GM12878 (cell line): ENCODE results near the gene NAA60. TPM values are rescaled to one million over a fixed set of nuclear protein-coding genes. Genes with fewer than 3 reads are reported as not detected.

Experiments
- BACH1 ChIP-seq: fragments of 450-650 bp; IDR thresholded peaks from 2 replicates; pipeline ENCODE4 v1.6.1; 2017; ENCODE audit warnings: mild to moderate bottlenecking, borderline replicate concordance
- BMI1 ChIP-seq: fragments of 450-650 bp; IDR thresholded peaks from 2 replicates; pipeline ENCODE4 v1.6.1; 2016; ENCODE audit warnings: mild to moderate bottlenecking, moderate library complexity, borderline replicate concordance
- BRCA1 ChIP-seq: IDR thresholded peaks from 2 replicates; pipeline ENCODE4 v1.6.1; 2011; ENCODE audit warnings: low read depth, low read length, improper control_type of control experiment
- CBFB ChIP-seq: IDR thresholded peaks from 2 replicates; pipeline ENCODE4 v1.6.1; 2016; ENCODE audit warnings: antibody characterized with exemption, low read depth
- CBX3 ChIP-seq: fragments of 200-600 bp; sonication (generic); IDR thresholded peaks from 2 replicates; pipeline ENCODE4 v1.6.1; 2016; ENCODE audit warnings: low read depth, borderline replicate concordance
- HDAC6 ChIP-seq: fragments of 200-600 bp; sonication (generic); IDR thresholded peaks from one replicate; pipeline ENCODE4 v1.8.0; 2017; ENCODE audit warnings: antibody characterized with exemption; ENCODE audit not compliant: unreplicated experiment
- HDGF ChIP-seq: fragments of 450-650 bp; IDR thresholded peaks from 2 replicates; pipeline ENCODE4 v1.6.1; 2016; ENCODE audit warnings: antibody characterized with exemption
- IRF3 ChIP-seq: fragments of 450-650 bp; IDR thresholded peaks from 2 replicates; pipeline ENCODE4 v1.6.1; 2014; ENCODE audit warnings: mild to moderate bottlenecking
- JUND ChIP-seq: IDR thresholded peaks from 2 replicates; pipeline ENCODE4 v1.6.1; 2012; ENCODE audit warnings: low read depth, mild to moderate bottlenecking, low read length, improper control_type of control experiment, moderate library complexity
- MEF2B ChIP-seq: fragments of 450-650 bp; IDR thresholded peaks from 2 replicates; pipeline ENCODE4 v1.6.1; 2018; ENCODE audit warnings: mild to moderate bottlenecking, moderate library complexity; ENCODE audit not compliant: partially characterized antibody, poor library complexity, severe bottlenecking
- MLLT1 ChIP-seq: fragments of 450-650 bp; IDR thresholded peaks from 2 replicates; pipeline ENCODE4 v1.6.1; 2016; ENCODE audit warnings: mild to moderate bottlenecking
- MTA3 ChIP-seq: IDR thresholded peaks from 2 replicates; pipeline ENCODE4 v1.6.1; 2012; ENCODE audit warnings: low read length, inconsistent platforms, borderline replicate concordance
- NFYB ChIP-seq: IDR thresholded peaks from 2 replicates; pipeline ENCODE4 v1.6.1; 2011; ENCODE audit warnings: low read depth, mild to moderate bottlenecking, low read length, improper control_type of control experiment, moderate library complexity; ENCODE audit not compliant: insufficient read depth
- NR2C2 ChIP-seq: IDR thresholded peaks from 2 replicates; pipeline ENCODE4 v1.6.1; 2011; ENCODE audit warnings: borderline replicate concordance, low read depth; ENCODE audit not compliant: control insufficient read depth, insufficient read length
- PML ChIP-seq: IDR thresholded peaks from 2 replicates; pipeline ENCODE4 v1.6.1; 2012; ENCODE audit warnings: low read length, inconsistent platforms
- SP1 ChIP-seq: IDR thresholded peaks from one replicate; pipeline ENCODE4 v1.6.1; 2011; ENCODE audit warnings: low read depth, low read length
- SRF ChIP-seq, 2 experiments: IDR thresholded peaks; 2 replicates each; pipeline ENCODE4 v1.6.1; 2011; ENCODE audit warnings: low read depth in 2 of 2, low read length in 2 of 2, mild to moderate bottlenecking in 1 of 2, moderate library complexity in 1 of 2
- TAF1 ChIP-seq: IDR thresholded peaks from 2 replicates; pipeline ENCODE4 v1.6.1; 2011; ENCODE audit warnings: mild to moderate bottlenecking, low read depth, low read length, borderline replicate concordance
- WRNIP1 ChIP-seq: IDR thresholded peaks from 2 replicates; pipeline ENCODE4 v1.6.1; 2011; ENCODE audit warnings: low read depth, low read length, improper control_type of control experiment, borderline replicate concordance
- YY1 ChIP-seq: IDR thresholded peaks from 2 replicates; pipeline ENCODE4 v1.6.1; 2011; ENCODE audit warnings: low read depth, mild to moderate bottlenecking, low read length
- ZBTB33 ChIP-seq: fragments of 450-650 bp; IDR thresholded peaks from 2 replicates; pipeline ENCODE4 v1.6.1; 2017; ENCODE audit warnings: mild to moderate bottlenecking
- polyA plus RNA-seq, 11 experiments: library from polyadenylated mRNA; depleted of rRNA in 4 of 11; unstranded in 6 of 11; stranded (reverse) in 5 of 11; fragments of >200 nt; fragmentation: Nextera tagmentation in 4 of 11; fragmentation: Illumina TruSeq in 1 of 11; extraction: Ambion mirVana in 4 of 11; extraction: Trizol in 1 of 11; gene quantifications; 1 replicate in 1 of 11; 2 replicates in 10 of 11; pipeline versions ENCODE4 v1.2.1 to v1.2.3, GENCODE V29; 2011 to 2016; ENCODE audit warnings: inconsistent platforms in 2 of 11, missing spikeins in 2 of 11, low read depth in 1 of 11
- total RNA-seq, 4 experiments: library from RNA; depleted of rRNA in 3 of 4; stranded (reverse); fragments of >200 nt in 3 of 4; fragmentation: Illumina TruSeq in 1 of 4; extraction: Trizol in 1 of 4; gene quantifications; 2 replicates each; pipeline versions ENCODE4 v1.2.1 to v1.2.3, GENCODE V29; 2013 to 2021
- TF ChIP-seq, protein P1 (sequence below): fragments of 450-650 bp; formaldehyde crosslinking; IDR thresholded peaks from 2 replicates; pipeline ENCODE4 v1.4.0; 2020; ENCODE audit warnings: mild to moderate bottlenecking, moderate library complexity

Gene NAA60
- total and polyA plus RNA-seq, 10 of the 15 experiments (the other 5 are each of a cell fraction or from before 2014, with no cell fraction given): 6.2 to 43.1 (median 34.6) TPM

GRCh38 chr16:3443108-3444031 lies at the start of gene NAA60, which contains the start of gene ZNF597 (continued):
- TF ChIP-seq, protein P1, sequence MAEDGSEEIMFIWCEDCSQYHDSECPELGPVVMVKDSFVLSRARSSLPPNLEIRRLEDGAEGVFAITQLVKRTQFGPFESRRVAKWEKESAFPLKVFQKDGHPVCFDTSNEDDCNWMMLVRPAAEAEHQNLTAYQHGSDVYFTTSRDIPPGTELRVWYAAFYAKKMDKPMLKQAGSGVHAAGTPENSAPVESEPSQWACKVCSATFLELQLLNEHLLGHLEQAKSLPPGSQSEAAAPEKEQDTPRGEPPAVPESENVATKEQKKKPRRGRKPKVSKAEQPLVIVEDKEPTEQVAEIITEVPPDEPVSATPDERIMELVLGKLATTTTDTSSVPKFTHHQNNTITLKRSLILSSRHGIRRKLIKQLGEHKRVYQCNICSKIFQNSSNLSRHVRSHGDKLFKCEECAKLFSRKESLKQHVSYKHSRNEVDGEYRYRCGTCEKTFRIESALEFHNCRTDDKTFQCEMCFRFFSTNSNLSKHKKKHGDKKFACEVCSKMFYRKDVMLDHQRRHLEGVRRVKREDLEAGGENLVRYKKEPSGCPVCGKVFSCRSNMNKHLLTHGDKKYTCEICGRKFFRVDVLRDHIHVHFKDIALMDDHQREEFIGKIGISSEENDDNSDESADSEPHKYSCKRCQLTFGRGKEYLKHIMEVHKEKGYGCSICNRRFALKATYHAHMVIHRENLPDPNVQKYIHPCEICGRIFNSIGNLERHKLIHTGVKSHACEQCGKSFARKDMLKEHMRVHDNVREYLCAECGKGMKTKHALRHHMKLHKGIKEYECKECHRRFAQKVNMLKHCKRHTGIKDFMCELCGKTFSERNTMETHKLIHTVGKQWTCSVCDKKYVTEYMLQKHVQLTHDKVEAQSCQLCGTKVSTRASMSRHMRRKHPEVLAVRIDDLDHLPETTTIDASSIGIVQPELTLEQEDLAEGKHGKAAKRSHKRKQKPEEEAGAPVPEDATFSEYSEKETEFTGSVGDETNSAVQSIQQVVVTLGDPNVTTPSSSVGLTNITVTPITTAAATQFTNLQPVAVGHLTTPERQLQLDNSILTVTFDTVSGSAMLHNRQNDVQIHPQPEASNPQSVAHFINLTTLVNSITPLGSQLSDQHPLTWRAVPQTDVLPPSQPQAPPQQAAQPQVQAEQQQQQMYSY (CRISPR knock-in tag): no peak
- TF ChIP-seq HDAC6 (no peak), IRF3 (peak; percentile 37; the same call in 1 of the 2 replicates), HDGF (no peak), MEF2B (no peak), WRNIP1 (no peak), ZBTB33 (no peak), CBFB (peak; percentile 48; the same call in 1 of the 2 replicates), YY1 (peak; percentile 9; the same call in 1 of the 2 replicates), BACH1 (no peak), BMI1 (no peak), MTA3 (no peak), SP1 (peak; percentile 76), TAF1 (peak; percentile 95), PML (0 out of 2 replicates have a peak, but pooled peaks have one; percentile 37), MLLT1 (no peak), CBX3 (no peak), JUND (no peak), NFYB (peak; percentile 75), BRCA1 (no peak), NR2C2 (no peak), SRF (IDR thresholded peaks at IDR 0.05; ENCODE audit: low read depth in 2 of 2, low read length in 2 of 2) (no peak)
